ENCODE measurements around the gene CHST8.
"Not testable (repeated sequence)": the region's sequence is repeated elsewhere in the genome, so short reads cannot be mapped to it uniquely, and the experiment has no call there.

Gene CHST8

DNA sequence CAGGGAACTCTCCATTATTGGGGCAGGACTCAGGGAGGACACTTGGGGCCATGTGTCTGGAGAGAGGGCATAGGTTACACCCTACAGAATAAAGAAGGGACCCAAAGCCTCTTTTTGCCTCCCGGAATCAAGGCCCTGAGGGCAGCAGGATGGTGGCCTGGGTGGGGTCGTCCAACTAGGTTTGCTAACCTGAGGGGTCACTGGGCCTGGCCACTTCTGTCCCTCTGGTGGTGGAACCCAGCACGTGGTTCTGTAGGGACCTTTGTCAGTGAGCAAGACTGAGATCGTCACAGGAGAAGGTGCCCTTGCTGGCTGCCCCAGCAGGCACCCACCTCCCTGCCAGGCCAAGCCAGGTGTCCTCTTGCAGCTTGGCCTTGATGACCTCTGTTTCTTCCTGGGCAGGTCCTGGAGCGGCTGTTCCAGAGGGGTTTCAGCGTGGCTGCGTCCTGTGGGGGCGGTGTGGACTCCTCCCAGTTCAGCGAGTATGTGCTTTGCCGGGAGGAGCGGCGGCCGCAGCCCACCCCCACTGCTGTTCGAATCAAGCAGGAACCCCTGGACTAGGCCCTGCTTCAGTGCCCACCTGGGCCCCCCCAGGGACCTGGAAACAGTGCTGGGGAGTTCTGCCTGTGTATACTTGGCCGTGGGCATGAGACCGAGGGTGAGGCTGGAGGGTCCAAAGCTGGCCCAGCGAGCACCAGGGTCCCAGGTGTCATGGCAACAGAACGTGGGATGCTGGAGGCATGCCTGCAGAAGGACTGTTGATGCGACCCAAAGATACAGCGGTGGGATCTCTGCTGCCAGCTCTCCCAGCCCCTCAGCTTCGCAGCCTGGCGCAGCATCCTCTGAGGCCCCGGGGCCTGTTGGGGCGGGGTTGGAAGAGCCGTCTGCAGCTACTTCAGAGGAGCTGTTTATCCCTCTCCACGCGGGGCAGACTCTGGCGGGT lies 190.9 kb downstream of the CHST8 start:
- DNase-seq (ENCODE audit: low spot score): no peak

DNA sequence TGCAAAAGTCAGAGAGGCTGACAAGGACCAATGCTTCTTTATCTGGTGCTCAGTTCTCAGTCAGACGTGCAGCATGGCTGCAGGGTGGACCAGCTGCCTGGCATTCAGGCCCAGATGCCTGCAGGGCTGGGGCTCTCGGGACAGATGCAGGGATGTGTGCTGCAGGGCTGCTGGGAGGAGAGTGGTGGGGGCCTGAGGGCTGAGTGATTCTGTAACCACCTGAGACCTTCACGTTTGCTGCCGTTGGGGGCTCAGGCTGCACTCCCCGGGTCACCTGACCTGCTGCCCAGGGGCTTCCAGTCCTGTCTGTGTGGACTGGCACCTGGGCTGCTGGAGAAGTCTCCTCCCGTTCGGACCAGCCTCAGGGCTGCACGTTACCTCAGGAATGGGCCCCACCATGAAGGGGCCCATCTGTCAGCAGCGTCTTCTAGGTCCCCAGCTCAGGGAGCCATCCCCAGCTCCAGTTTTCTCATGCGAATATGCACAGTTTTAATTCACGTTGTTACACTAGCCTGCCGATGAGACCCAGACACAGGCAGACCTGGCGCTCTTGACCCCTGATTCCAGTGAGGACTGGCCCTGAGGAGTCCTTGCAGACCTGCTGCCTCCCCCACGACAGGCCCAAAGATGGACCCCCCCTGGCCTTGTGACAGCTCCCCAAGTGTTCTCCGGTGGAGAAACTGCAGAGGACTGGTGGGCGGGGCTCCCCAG lies 191.8 kb downstream of the CHST8 start:
- DNase-seq (ENCODE audit: low spot score): no peak

DNA sequence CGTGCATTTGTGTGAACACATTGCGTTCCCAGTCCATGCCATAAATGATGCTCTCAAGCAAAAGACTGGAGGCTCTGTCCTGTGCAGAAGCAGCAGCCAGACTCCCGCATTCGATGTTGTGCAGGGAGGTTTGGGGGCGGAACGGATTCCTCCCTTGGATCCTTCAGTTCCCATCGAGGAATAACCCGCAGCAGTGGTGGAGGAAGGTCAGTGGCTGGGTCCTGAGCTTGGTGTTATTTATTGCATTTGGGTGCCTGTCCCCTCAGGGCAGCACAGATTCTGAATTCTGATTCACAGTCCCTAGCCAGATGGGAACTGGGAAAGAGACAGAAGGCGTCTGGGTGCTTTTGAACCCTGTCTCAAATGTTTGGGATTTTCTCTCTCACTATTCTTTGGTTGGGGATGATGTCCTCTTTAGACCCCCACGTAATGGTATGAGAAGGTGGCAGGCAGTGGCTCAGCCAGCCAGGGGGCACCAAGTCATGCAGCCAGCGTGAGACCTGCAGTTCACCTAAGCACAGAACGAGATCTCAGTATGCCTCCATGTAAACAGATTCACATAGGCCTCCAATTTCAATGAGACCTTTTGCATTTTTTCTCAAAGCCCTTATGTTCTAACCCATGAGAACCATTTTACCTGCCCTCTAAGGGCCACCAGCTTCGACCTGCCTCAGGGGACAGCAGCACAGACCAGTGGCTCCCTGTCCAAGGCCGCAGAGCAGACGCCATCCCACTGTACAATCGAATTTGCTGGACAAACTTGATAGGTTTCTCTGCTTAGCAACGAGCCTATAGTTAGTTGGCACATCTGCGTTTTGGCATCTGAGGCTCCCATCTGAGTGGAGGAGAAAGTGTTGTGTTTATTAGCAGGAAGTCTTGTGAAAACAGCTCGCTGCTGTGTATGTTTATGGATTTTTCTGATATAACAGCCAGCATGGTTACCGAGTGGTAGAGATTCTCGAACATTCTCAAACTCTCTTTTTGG lies 192.7 kb downstream of the CHST8 start:
- no peak for DNase-seq (ENCODE audit: low spot score)

DNA sequence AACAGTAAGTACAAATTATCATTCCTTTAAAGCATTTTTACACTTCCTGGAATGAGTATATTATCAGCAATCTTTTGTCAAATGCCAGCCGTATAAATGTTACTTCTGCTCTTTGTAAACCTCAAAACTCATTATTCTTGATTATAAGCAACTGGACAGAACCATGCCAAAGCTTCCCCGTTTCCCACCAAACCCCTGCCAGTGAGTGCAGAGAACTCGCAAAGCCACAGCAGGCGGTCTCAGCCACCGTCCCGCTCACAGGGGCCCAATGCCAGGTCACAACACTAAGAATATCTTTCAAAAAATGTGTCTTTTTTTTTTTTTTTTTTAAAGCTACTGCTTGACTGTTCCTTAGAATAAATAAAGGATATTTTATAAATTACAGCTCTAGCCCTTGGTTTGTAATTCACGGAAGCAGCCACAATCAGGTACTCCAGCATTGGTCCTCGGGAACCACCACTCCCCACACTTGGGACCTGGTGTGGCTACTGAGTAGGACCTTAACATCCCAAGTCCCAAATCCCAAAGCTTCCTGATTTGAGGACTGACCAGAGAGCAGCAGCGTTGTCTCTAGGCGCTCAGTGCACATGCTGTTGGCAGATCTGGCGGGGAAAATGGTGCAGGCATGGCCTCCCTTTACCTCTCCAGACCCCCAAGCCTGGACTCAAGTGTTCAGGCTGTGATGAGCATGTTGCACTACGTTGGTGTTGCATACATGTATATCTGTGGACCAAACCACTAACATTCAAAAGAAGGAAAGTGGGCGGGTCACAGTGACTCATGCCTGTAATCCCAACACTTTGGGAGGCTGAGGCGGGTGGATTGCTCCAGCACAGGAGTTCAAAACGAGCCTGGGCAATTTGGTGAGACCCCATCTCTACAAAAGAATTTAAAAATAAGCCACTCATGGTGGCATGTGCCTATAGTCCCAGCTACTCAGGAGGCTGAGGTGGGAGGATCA lies 193.9 kb downstream of the CHST8 start:
- no peak for DNase-seq (ENCODE audit: low spot score)

DNA sequence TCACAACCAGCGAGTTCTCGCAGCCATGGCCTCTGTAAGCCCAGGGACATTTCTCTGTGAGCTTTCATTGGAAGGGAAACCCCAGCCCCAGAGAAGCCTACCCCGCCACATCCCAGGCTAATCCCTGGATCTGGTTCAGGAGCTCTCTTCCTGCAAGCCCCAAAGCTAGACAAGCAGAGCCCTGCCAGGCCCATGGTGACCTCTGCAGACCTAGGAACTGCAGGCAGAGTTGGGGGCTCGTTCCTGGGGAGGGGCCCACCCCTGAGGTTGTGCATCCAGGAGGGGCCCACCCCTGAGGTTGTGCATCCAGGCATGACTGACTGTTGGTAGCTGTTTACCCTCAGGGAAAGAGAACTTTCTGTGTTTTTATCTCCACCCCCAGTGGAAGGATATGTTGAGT lies 196.7 kb downstream of the CHST8 start:
- no peak for DNase-seq (ENCODE audit: low spot score)

DNA sequence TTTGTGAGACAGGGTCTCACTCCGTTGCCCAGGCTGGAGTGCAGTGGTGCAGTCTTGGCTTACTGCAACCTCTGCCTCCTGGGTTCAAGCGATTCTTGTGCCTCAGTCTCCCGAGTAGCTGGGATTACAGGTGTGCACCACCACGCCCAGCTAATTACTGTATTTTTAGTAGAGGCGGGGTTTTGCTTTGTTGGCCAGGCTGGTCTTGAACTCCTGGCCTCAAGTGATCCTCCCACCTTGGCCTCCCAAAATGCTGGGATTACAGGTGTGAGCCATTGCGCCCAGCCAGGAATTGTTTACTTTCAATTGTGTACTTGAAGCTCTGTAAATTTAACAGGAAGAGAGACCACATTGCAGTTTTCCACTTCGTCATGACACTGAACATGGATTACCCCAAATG lies 197.3 kb downstream of the CHST8 start:
- not testable (repeated sequence) for DNase-seq (ENCODE audit: low spot score)

DNA sequence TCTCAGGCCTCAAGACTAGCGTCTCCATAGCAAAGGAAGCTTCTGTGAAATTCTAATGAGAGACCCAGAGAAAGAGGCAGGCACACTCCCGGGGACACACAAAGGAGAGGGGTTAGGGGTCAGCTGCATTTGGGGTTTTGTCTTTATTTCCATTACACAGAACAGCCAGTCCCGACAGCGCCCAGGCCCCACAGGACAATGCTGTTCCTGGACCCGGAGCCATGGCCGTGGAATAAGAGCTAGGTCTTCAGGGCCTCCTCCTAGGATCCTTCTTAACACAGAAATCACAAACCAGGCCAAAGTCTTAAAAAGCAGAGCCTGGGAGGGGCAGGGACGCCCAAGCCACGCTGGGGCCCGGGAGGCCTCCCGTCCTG lies 197.7 kb downstream of the CHST8 start:
- no peak for DNase-seq (ENCODE audit: low spot score)

DNA sequence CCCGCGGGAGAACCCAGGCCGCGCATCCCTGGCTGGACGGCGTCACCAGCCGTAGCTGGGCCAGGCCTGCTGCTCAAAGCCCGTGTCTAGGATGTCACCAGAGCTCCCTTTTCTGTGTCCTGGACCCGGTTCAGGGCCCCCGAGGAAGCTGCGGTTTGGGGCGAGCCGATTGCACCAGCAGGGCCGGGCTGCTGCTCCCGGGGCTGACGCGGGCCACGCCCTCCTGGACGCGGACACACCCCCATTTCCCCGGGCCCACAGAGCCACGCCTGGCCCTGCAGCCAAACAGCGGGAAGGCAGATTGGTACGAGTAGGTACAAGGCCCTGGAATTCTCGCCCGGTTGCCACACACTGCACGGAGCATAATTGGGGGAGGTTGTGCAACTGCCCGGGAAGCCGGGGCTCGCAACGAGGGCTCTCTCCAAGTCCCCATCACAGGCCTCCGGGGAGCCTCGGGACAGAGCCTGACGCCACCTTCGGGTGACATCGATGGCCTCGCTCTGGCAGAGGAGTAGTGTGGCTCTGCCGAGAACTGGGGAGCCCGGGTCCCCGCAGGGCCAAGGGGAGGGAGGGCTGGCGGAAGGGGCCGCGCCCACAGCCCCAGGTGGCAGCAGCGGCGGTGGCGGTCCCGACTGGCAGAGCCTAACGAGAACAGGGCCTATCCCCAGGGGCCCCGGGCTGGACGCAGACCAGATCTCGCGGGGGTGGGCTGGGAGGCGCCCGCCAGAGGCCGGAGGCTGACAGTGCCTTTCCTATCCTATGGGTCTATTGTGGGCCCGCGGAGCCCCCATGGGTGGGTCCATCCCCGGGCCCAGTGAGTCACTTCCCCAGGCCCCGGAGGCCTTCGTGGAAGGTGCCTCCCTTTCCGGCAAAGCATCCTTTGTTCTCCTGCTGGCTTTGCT lies 198.4 kb downstream of the CHST8 start:
- peak; percentile 86 for DNase-seq (ENCODE audit: low spot score)

DNA sequence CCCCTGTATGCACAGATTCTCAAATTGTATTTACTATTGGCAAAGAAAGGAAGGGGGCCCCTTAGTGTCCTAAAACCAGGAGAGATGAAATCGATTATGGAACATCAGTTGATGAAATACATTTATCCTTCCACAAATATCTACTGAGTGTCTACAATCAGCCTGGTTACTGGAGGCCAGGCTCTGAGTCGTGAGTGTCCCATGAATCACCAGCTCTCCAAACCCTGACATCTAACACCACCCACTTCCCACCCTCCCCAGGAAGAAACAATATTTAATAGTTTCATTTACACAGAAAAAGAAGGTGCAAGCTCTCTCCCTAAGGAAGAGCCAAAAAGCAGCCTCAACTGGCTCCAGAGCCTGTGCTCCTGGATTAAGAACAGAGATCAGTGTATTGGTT lies 200.1 kb downstream of the CHST8 start:
- no peak for DNase-seq (ENCODE audit: low spot score)
